HG03103 (cell line): ENCODE data around the gene RTN4.

ENCODE experiments used
- ATAC-seq: cut with Tn5 transposase; IDR thresholded peaks from one replicate; pipeline ENCODE4 v1.9.1; 2021; ENCODE audit warnings: low read depth; ENCODE audit not compliant: unreplicated experiment

The RTN4 gene

GRCh38 chr2:54979321-54980044, 70.8 kb downstream of the RTN4 start:
- no peak for ATAC-seq

- peak; percentile 96 for ATAC-seq
Measured at GRCh38 chr2:54977149-54977548, 73.1 kb downstream of the RTN4 start.

GRCh38 chr2:54975598-54976492, 74.4 kb downstream of the RTN4 start:
- no peak for ATAC-seq

- no peak for ATAC-seq
Measured at GRCh38 chr2:54975175-54975574, 75.1 kb downstream of the RTN4 start.

GRCh38 chr2:54969940-54970338, 80.3 kb downstream of the RTN4 start:
- ATAC-seq: no peak

- ATAC-seq: no peak
Measured at GRCh38 chr2:54969295-54969939, 80.8 kb downstream of the RTN4 start.

GRCh38 chr2:54968561-54969218, 81.6 kb downstream of the RTN4 start:
- ATAC-seq: no peak

GRCh38 chr2:54967759-54968365, 82.4 kb downstream of the RTN4 start:
- no peak for ATAC-seq

GRCh38 chr2:54967269-54967668, 83.0 kb downstream of the RTN4 start:
- ATAC-seq: no peak

- no peak for ATAC-seq
Measured at GRCh38 chr2:54966837-54967236, 83.4 kb downstream of the RTN4 start.

GRCh38 chr2:54966165-54966832, 84.0 kb downstream of the RTN4 start:
- ATAC-seq: no peak

- ATAC-seq: no peak
Measured at GRCh38 chr2:54965425-54965824, 84.8 kb downstream of the RTN4 start.

GRCh38 chr2:54964816-54965215, 85.4 kb downstream of the RTN4 start:
- ATAC-seq: no peak

GRCh38 chr2:54964271-54964670, 86.0 kb downstream of the RTN4 start:
- ATAC-seq: no peak

- ATAC-seq: no peak
Measured at GRCh38 chr2:54963476-54963875, 86.8 kb downstream of the RTN4 start.

GRCh38 chr2:54962935-54963440, 87.3 kb downstream of the RTN4 start:
- ATAC-seq: no peak

GRCh38 chr2:54962511-54962910, 87.7 kb downstream of the RTN4 start:
- ATAC-seq: no peak

GRCh38 chr2:54960164-54960563, 90.1 kb downstream of the RTN4 start:
- no peak for ATAC-seq

GRCh38 chr2:54958717-54959371, 91.4 kb downstream of the RTN4 start:
- ATAC-seq: no peak
